ENCODE measurements around the gene UGT2B7.
"Not testable (repeated sequence)": the region's sequence is repeated elsewhere in the genome, so short reads cannot be mapped to it uniquely, and the experiment has no call there.

UGT2B7 gene

DNA sequence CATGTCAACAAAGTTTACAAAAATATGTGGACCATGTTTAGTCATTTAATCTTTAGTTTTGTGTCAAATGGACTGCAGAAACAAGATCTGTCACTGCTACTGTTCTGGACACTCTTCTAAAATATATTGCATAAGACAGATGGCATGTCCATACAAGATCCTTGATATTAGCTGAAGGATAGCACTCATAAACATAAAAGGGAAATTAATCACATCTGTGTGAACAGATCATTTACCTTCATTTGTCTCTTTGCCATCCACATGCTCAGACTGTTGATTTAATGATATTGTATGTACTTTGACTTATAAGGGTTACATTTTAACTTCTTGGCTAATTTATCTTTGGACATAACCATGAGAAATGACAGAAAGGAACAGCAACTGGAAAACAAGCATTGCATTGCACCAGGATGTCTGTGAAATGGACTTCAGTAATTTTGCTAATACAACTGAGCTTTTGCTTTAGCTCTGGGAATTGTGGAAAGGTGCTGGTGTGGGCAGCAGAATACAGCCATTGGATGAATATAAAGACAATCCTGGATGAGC, at the start of gene UGT2B7:
TSS of gene UGT2B7 (plus strand) at position 364 of the 546 bp plus-strand sequence. CDS start at position 411, 47 bp downstream.
- no peak for DNase-seq

DNA sequence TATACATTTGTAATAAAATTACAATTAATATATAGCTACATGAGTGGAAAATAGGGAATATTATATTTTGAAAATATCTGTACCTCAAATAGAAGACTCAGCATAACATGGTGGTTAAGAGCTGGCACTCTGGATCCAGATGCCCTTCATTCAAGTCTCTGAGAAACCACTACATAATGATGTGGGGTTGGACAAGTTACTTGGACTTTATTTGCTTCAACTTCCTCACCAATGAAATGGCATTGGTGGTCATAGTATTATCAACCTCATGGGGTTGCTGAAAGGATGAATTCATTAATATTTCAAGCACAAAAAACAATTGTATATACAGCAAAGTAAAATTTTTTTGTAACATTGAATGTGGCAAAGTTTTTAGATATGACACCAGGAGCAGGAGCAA, 46.4 kb upstream of the UGT2B7 start:
- no peak for DNase-seq

DNA sequence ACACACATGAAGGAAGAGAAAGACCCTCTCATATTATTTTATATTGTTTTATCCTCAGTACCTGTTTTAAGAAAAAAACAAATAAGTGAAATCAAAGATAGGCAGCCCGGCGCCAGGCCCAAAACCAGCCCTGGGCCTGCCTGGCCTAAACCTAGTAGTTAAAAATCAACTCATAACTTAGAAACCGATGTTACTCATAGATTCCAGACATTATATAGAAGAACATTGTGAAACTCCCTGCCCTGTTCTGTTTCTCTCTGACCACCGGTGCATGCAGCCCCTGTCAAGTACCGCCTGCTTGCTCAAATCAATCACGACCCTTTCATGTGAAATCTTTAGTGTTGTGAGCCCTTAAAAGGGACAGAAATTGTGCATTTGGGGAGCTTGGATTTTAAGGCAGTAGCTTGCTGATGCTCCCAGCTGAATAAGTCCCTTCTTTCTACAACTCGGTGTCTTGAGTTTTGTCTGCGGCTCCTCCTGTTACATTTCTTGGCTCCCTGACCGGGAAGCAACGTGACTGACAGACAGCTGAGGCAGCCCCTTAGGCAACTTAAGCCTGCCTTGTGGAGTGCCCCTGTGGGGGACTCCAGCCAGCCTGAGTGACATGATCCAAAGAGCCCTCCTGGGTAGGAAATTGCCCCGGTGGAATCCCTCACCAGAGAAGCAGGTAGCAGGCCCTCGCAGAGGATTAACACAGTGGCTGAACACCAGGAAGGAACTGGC, 45.3 kb upstream of the UGT2B7 start:
- not testable (repeated sequence) for DNase-seq

DNA sequence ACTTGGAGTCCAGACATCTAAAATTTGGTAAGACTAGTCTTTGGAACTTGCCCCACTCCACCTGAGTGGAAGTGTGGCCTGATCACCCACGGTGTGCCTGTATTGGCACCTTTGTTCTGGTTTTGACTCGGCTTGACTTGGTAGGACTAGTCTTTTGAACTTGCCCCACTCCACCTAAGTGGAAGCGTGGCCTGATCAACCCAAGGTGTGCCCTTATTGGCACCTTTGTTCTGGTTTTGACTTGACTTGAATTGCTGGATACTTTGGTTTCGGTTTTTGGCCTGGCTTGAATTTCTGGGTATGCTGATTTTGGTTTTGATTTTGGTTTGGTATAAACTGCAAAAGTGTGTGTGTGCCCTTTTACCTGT, 44.7 kb upstream of the UGT2B7 start:
- no peak for DNase-seq

DNA sequence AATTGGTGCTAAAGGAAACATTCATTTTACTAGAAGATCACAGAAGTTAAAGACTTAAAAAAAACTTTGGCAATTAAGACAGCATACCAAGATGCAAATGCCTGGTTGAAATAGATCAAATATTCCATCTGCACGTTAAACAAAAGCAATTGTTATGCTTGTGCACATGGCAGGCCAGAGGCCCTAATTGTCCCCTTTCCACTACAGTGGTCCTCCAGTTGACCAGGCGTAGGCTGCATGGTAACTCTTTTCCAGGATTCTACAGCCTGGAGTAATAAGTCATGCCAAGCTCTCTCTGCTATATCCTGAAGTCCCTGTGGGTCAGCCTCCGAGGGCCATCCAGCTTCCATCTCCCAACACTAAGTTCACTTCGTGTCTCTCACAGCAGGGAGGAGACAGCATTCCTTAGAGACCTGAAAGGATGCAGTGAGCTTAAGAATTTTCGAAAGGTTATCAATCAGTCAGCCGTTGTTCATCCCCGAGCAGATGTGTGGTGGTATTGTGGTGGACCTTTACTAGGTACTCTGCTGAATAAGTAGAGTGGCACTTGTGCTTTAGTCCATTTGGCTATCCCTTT, 42.9 kb upstream of the UGT2B7 start:
- not testable (repeated sequence) for DNase-seq

DNA sequence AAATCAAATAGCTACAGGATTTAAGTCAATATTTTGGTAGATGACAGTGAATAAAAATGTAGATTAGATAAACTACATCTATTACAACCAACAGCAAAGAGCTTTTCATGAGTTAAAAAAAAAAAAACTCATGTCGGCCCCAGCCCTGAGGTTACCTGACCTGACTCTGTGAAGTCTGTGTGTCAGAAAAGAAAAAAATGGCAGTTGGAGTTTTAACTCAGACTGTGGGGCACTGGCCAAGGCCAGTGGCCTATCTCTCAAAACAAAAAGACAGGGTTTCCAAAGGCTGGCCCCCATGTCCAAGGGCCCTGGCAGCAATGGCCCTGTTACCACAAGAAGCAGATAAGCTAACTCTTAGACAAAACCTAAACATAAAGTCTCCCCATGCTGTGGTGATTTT, 42.2 kb upstream of the UGT2B7 start:
- DNase-seq: not testable (repeated sequence)

DNA sequence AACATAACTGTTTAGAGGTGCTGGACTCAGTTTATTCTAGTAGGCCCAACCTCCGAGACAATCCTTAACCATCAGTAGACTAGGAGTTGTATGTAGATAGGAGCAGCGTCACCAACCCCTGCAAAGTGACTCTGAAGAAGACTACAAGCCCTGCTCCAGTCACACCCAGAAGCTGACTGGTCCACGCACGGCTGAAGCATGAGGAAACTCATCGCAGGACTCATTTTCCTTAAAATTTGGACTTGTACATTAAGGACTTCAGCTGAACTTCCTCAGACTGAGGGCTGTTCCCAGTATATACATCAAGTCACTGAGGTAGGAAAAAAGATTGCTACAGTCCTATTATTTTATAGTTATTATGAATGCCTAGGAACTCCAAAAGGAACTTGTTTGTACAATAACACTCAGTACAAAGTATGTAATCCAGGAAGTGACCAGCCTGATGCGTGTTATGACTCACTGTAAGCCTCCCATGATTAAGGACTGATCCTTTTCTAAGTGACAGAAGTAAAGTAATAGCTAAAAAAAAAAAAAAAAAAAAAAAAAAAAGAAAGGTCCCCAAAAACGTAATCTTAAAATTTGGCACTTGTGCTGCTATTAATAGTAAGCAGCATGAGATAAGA, 41.6 kb upstream of the UGT2B7 start:
- no peak for DNase-seq

DNA sequence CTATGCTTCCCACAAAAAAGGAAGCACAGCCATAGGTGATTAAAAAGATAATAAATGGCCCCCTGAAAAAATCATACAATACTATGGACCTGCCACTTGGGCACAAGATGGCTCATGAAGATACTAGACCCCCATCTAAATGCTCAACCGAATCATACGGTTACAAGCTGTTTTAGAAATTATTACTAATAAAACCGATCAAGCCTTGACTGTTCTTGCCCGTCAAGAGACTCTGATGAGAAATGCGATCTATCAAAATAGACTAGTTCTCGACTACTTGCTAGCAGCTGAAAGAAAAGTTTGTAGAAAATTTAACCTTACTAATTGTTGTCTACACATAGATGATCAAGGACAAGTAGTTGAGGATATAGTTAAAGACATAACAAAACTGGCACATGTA, 40.1 kb upstream of the UGT2B7 start:
- no peak for DNase-seq

DNA sequence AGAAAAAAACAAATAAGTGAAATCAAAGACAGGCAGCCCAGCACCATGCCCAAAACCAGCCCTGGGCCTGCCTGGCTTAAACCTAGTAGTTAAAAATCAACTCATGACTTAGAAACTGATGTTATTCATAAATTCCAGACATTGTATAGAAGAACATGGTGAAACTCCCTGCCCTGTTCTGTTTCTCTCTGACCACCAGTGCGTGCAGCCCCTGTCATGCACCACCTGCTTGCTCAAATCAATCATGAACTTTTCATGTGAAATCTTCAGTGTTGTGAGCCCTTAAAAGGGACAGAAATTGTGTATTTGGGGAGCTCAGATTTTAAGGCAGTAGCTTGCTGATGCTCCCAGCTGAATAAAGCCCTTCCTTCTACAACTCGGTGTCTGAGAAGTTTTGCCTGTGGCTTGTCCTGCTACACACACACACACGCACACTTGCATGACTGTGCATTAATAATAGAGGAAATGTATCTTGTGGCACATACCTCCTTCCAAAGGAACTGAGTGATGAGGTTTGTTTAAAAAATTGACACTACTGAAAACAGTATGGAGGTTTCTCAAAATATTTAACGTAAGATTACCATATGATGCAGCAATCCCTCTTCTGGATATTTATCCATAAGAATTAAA, 39.2 kb upstream of the UGT2B7 start:
- no peak for DNase-seq

DNA sequence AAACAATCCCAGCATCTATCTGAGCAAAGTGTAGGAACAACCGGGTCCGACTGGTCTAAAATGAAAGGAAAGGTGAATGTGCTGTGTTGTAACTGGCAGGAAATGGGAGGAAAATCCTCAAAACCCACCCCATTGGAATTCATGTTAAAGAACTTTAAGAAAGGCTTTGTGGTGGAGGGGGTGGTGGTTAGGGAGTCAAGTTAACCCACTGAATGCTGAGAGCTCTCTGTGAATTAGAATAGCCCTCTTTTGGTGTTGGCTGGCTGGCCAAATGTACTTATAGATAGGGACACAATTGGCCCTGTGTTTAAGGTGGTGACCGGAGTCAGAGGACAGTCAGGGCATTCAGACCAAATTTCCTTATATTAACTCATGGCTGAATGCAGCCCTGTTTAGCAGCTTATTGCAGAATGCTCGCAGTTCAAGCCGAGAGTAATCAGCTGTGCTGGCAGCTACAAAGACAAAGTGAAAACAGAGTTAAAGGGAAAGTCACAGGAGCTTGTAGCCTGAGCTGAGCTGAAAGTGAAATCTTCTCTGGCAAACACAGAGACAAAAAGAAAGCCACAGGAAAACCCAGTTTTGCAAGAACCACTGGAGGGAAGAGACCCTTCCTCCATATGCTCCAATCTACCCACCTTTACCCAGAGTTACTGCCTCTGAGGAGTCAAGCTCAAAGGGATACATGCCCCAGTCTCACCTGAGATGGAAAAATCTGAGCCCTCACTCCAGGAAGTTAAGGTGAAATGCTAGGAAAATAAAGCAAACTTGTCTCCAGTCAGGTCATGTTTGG, 38.5 kb upstream of the UGT2B7 start:
- no peak for DNase-seq

DNA sequence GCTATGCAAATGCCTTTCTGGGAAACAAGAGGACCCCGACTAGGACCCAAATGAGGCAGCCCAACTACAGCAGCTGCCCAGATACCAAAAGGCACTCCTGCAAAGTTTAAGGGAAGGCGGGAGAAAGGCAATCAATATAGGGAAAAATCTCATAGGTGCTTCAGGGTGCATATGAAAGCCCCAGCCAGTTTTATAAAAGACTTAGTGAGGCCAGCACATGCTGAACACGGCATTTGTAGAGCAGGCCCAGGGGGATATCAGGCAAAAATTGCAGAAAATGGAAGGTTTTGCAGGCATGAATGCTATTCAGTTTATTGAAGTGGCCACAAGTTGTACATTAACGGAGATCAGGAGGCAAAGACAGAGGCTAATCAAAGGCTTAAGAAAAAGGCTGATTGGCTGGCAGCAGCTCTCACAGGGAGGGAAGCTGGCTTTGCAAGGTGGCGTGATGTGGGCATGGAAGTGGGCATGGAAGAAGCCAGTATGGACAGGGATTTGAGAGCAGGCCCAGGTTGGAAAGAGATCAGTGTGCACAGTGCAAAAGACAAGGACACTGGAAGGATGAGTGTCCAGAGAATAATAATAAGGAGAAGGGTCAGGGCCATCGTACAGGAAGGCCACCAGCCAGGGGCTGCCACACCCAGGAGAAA, 37.7 kb upstream of the UGT2B7 start:
- DNase-seq: no peak

DNA sequence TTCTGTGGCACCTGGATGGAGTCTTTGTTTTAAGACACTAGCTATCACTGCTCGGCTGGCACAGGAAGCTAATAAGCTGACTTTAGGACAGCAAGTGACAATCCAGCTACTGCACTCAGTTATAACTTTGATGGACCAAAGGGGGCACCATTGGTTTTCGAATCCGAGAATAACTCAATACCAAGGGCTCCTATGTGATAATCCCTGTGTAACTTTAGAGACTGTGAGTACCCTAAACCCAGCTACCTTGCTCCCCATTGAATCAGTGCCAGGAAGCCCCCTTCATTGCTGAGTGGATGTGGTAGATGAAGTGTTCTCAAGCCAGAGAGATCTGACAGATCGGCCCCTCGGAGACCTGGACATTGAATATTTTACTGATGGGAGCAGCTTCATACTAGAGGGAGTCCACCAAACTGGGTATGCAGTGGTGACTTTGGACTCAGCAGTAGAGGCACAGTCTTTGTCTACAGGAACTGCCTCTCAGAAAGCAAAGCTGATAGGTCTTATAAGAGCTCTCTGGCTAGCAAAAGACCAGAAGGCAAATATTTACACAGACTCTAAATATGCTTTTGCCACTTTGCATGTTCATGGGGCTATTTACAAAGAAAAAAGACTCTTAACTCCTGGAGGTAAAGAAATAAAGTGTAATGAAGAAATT, 35.5 kb upstream of the UGT2B7 start:
- no peak for DNase-seq

DNA sequence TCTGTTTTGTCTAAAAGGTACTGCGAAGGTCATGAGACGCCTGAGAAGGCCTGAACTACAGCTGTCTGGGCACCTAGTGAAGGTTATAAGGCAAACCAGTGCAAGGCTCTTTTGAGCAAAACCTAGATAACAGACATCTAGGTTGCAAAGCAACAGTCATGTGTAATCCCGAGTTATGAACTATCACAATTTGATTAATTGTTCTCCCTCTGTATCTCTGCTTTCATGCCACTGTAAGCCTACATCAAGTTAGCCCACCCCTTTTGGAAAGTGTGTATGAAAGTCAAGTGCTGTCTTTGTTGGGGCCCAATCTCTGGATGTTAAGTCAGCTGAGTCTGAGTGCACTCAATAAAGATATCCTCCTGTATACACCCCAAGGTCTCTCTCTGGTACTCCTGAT, 31.9 kb upstream of the UGT2B7 start:
- no peak for DNase-seq

DNA sequence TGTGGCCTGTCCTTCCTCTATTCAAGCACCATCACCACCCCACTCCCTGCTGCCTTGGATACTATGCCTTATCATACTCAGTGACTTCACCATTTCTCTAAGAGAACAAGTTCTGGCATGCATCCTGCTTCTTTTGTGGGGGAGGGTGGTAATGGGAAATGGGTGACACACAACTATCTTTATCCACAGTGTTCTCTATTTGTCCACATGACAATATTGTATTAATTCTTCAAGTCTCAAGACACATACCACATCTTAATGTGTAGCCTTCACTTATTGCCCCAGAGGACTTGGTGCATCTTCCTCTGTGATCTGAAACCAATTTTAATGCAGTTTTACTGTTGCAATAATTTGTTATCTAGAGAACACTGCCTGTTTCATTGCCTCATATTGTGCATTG, 29.3 kb upstream of the UGT2B7 start:
- no peak for DNase-seq

DNA sequence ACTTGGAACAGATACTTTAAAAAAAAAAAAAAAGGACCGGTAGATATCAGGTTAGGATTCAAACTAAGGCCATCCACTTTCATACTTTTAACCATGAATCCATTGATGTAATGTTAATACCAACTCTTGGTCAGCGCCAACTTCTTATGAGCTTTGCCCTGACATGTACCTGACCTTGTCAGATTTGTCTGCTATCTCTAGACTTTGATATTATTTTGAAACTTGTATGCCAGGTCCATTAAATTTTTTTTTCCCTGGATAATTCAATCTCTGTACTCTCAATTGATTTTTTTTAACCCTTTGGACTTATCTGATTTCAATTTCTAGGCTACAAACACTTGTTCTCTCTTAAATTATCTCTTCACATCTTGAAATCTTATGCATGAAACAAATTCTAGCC, 27.2 kb upstream of the UGT2B7 start:
- DNase-seq: no peak

DNA sequence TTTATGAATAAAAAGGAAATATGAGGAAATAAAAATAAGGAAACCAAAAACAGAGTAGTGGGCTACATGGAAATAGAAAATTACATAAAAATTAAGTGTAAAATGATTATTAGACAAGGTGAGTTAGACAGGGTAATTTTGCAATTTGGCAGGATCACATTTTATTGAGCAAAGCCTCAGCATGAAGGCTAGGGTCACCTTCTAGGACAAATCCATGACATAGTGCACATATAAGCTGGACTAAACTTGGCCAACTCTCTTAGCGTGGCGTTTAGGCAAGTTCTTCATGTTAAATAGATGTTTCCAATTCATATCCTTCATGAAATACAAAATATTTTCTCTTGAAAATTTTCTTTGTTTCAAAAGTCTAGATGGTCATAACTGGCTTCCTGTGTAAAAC, 25.7 kb upstream of the UGT2B7 start:
- no peak for DNase-seq

DNA sequence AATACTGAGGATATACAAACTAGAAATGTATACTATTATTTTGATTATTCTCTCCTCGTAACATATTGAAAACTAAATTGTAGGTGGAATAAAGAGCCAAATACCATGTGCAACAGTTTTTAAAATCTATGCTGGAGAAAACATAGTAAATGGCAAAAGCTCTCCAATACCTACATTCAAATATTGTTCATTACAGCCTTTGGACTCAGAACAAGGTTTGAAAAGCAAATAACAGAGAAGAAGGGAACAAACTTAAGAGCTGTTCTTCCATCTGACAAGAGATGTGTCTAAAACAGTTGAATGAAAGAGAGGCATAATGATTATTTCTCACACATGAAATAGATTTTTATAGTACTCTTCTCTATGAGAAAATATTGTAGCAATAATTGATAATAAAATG, 25.0 kb upstream of the UGT2B7 start:
- DNase-seq: no peak

DNA sequence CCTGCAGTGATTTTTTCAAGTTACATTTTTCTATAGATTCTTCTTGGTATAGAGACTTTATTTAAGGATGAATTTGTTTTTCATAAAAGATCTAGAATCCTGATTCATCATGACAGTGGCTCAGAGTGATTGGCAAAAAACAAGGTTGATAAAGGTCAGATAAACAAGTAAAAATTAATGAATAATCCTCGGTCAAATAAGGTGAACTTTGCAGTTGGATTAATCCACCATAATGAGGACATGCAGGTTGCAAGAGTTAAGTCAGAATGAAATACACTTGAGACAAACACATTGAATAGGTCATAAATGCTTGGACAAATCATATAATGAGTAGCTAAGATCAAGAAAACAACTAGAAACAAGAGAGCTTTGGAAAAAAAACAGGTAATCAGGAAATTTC, 22.9 kb upstream of the UGT2B7 start:
- no peak for DNase-seq

DNA sequence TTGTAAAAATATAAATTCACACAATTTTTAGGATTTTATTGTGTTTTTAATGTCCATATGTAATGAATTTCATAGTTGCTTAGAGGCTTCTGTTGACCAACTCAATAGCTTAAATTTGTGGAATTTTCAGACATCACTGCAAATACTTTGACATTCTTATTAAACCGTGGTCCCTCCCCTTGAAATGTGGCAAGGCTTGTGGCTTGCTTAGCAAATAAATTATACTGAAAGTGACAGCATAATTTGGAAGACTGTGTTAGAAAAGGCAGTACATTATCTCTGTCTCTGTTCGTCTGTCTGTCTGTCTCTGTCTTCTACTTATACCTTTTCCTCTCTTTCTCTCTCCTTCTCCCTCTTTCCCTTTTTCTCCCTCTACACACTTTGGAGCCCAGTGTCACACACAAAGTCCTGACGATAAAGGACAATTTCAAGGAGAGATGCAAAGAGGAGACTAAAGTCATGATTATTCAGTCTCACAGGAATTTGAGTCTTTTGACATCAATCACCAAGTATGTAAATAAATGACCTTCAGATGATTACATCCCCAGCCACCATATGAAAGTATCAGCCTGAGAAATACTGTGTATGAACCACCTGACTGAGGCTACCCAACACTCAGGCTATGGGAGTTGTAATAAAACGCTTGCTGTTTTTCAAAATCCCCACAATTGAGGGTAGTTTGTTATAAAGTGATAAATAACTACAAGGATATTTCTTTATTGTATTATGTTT, 21.0 kb upstream of the UGT2B7 start:
- no peak for DNase-seq

DNA sequence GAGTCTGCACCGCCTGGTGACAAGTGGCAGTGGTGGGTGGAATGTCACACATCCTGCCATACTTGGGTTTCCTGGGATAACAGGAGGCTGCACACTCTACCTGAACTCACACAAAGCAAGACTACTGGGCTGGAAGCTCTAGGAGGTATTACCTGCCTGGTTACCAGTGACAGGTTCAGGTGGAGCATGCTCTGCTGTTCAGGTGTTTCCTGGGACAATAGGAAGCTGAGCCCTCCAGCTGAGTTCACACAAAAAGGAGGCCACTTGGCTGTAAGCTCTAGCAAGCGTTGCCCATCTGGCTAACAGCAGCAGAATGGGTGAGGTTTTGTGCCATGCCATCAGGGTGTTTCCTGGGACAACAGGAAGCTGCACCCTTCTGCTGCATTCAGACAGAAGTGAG, 17.4 kb upstream of the UGT2B7 start:
- DNase-seq: no peak

DNA sequence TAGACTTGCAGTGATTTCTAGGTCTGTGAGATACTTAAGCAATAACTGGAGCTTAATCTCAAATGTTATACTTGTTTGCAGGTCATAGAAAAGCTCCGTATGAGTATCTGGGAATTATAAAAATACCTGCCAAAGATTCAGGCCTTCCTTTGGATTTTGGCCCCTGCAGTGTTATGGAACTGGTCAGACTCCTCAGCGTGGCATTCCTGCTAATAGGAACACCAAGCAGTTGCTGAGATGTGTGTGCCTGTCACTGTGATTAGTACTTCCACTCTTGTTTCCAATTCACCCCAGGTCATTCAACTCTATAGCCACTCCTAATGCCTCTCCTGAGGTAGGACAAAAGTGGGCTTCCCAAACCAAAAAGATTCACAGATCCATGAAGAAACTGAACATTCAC, 7.8 kb upstream of the UGT2B7 start:
- DNase-seq: no peak

All from stimulated activated CD4-positive, alpha-beta T cell treated with anti-CD3 and anti-CD28 coated beads, Interleukin-15, amount 100 ng/mL, for 24 hours (primary cell).